Activated CD4-positive, alpha-beta T cell treated with anti-CD3 and anti-CD28 coated beads, Interleukin-10, Interleukin-2, amounts not matched to agents 100 ng/mL and 50 ng/mL, durations not matched to agents 16 hours and 8 hours (primary cell): ENCODE measurements around the gene CDRT4.
A peak's percentile ranks its signal among the peaks of the same experiment; 100 is the strongest.

ENCODE experiments used
- DNase-seq: peaks from one replicate; pipeline ENCODE4 v3.0.0-alpha.2; 2020

The CDRT4 gene

DNA sequence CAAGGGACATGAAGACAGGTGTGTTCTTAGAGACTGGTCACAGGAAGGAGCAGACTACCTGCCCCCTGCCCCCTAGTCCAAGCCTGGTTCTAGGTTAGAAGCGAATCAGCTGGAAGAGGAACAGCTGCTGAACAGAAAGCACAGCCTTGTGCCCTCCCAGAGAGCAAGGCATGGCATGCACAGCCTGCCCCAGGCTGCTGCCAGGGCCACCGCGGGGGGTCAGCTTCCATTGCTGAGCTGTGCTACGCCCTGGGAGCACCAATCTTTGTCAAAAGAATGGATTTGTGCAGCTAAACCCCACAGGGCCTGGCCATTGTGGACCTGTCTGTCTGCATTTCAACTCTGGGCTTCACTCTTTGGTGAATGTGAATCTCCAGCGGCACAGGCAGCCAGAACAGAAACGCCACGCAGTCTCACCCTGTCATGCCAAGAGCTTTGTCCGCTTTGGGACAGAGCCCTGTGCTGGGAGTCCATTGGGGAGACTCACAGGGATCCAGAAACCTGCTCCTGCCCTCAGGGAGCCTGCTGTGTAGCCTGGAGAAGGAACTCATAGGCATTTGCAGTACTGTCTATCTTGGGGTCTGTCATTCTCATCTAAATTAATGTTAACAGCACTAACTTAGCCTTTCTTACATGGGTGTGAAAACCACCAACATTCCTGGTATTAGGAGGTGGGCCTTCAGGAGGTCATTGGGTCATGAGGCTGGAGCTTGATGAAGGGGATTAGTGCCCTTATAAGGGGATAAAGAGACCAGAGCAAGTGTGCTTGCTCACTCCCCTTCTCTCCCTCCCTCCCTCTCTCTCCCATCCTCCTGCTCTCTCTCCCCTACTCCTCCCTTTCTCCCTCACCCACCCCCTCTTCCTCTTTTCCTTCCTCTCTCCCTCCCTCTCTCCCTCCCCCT is 25.6 kb upstream of the CDRT4 start:
- no peak for DNase-seq

DNA sequence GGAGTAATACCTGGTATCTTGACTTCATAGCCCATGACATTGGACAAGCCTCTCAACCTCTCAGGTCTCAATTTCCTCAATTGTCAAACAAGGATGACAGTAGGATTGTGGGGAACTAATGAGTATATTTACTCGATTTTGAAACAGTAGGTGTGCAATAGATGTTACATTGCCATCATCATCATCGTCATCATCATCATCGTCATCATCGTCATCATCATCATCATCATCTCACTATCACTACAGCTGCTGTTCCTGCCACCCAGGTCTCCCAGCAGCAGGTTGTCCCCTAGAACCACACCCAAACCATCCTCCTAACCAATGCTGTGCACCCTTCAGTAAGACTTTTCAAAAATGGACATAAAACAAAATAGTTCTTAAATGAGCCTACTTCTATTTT is 24.8 kb upstream of the CDRT4 start:
- DNase-seq = no peak

DNA sequence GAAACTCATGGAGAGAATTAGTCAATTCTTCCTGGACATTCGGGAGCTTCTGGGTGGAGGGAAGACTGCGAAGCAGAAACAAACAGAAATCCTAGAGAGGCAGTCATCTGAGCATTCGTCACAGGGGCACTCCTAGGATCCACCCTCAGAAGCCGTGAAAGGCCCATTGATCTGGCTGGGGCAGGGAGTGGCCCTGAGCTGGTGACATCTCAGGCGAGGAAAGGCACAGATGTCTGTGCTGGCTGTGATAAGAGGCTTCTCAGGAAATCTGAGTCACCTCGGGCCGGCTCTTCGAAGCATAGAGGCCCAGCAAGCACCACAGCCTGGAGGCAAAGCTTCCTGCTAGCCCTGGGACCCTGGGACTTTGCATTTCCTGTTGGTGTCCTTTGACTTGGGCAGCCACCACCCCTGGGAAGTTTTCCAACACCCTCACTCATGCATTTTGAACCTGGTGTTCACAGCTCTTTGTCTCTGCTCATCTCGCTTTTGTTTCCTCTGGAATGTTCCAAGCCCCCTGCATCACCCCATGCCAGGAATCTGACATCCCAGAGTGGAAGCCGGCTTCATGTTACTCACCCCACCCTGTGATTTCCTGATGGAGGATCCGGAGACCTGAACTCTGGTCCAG is 23.3 kb upstream of the CDRT4 start:
- peak; percentile 45 for DNase-seq

DNA sequence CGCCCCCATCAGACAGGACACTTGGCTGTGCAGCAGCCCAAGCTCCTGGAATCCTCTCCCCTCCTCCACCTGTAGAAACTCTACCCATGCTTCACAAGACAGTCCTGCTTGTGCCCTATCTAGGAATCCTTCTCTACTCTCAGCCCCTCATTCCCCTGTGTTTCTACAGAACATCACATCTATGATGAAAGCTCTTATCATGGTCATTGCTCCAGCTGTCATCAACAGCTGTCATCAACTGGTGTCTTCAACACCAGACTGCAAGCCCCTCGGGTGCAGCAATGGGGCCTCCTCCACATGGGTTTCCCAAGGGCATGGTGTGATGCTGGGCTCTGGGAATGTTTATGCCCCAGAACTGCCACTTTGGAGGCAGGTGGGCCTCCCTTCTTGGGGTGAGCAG is 21.1 kb upstream of the CDRT4 start:
- no peak for DNase-seq

DNA sequence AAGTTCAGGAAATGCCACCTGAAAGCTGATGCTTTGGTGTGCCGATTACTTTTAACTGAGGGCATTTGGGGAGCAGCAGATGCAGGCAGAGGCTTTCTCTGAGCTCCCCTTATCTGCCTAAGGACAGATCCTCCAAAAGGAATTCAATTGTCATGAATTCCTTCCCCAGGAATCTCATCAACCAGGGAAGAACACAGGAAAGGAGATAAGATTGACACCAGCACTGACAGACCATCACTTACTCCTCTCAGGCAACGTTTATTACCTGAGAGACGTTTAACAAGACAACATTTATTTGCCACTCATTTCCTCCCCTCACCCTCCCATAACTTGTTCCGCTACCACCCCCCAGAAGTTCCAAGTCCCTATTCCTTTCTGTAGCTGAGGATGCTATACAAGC is 17.6 kb upstream of the CDRT4 start:
- DNase-seq = no peak

DNA sequence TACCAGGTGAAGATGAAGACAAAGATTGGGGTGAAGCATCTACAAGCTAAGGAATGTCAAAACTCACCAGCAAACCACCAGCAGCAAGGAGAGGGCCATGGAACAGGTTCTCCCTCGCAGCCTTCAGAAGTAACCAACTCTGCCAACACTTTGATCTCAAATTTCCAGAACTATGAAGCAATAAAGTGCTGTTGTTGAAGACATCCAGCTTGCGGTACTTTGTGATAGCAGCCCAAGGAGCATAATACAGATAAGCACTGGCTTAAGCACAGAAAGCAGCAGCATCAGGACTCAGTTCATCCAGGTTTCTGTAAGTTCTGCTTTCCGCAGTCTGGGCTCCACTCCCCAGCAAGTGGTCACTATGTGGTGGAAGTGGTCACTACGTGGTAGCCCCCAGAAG is 16.0 kb upstream of the CDRT4 start:
- DNase-seq = no peak

DNA sequence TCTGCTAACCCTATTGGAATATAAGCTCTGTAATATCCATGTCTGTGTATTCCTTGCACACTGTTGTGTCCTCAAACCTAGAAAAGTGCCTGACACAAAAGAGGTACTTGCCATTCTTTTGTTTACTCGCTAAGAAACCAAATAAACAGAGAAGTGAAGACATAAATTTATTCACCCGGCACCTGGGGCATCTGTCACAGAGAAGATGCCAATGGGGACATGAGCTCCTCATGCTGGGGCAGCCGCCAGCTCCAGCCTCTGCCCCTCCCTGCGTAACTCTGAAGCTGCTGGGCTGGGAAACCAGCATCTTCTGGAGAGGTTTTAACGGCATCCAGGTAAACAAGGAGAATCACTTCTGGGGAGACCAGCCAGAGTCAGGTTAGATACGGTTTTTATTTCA is 15.1 kb upstream of the CDRT4 start:
- DNase-seq = no peak

DNA sequence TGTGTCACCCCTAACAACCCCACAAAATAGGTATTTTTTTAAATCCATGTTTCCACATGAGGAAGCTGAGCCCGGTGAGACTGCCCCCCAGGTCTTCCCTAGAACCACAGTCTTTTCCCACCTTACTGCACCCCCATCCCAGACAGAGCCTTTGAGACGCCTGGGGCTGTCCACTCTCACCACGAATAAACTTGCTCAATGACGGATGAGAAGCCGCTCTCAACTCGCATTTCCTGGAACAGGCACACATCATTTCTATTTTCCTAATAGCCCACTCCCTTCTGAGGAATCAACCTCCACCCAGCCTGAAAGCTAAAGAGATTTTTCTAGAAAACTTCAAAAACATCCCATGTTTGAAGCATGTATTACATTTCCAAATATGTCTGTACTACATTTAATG is 14.1 kb upstream of the CDRT4 start:
- no peak for DNase-seq

DNA sequence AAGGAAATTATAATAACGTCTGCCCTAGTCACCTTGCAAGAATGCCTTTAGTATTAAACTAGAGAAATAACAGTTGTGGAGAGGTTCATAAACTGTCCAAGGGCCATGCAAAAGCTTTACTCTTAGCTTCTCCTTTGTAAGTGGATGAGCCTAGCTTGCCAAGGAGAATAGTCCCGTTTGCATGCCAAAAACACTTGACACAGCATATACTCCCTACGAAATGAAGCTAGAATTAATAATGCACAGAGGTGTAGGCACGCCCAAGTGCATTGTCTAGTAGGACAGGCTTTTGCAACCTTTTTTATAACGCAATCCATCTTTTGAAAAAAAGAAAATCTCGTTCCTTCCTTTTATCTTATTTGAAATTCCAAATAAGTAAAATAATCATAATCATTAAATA is 12.8 kb upstream of the CDRT4 start:
- no peak for DNase-seq

DNA sequence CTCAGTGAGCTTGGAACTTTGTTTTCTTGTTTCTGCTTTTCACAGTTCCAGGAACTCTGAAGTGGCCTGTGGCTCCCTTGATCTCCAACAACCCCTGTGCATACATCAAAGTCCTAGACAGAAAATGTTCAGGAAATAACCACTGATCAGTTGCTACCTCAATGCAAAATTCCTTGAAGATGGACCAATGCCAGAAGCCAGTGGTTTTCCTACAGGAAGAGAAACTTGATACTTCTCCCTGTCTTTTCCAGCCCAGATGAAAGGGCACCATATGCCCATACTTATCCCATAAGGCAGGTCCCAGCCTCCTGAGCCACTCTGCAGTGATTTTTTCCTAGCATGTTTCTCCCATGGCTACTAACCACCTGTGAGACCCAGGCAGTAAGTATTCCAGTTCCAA is 12.3 kb upstream of the CDRT4 start:
- DNase-seq = no peak

DNA sequence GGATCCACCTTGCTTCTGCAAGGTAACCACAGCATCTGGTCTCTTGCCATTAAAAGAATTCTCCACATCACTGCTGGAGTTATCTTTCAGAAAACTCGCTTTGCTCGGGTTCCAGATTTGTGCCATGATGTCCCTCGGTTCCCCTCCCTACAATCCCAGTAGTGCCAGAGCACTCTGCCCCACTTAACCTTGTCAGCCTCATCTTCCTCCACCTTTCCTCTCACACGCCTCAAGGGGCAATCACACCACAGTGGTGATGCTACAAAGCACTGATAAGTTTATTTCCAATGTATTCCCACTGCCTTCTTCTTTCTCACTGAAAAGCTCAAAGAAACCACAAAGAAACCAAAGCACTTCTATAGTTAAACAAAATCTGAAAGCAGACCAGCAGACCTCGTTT is 11.4 kb upstream of the CDRT4 start:
- DNase-seq = no peak

DNA sequence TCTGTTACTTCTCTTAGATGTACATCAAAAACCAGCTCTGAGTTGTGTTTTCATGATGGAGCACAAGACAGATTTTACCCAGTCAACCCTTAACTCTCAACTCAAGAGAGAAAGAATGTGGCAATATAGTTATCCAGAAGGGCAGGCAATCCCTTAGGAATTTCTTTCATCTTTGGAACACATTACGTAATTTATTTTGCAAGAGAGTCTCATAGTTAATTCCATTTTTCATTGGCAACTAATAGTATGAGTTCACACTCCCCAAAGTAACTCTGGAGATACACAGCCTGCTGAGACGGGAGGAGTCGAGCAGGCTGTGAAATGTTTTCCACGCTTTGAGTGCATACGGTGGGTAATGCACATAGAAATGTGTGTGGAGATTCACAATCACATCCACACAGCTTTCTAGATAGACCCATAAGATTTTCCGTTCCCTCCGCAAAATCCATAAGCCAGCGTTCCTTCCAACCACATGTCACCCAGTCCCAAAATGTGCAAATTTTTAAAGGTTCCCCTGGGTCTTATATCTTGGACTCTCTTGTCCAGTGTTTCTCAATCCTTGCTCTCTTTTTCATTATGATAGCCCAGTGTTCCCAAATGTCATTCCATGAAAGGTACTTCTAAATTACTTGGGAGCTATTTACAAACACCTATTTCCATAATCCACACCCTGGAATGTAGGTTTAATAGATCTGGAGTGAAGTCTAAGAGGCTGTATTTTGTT is 8.4 kb upstream of the CDRT4 start:
- DNase-seq = no peak

DNA sequence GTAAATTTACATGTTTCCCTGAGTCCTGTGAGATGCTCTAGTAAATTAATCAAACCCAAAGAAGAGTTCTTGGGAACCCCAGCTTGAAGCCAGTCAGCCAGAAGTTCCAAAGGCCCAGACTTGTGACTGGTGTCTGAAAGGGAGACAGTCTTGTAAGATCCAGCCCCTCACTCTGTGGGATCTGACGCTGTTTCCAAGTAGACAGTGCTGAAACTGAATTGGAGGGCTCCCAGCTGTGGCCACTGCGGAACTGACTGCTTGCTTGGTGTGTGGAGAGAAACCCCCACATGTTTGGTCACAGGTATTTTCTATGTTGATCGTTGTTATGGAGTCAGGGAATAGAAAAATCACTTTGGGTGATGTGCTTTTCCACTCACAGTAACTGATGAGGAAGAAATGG is 5.5 kb upstream of the CDRT4 start:
- DNase-seq = no peak

DNA sequence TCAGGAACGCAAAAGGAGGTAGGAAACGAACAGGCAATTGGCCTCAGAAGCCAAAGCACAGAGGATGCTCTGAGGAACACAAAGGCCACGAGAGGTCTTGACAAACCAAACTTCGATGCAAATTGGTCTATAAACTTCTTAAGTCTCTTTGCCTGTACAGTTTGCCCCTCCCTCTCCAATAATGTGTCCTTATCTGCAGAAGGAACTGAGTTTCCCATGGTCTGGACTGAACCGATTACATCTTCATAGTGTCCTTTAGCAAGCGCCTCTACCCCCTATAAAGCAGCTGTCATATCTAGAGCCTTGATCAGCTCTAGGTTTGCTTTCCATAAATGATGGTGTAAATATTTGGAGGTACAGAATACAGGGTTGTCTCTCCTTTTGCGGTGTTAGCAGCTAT is 3.1 kb upstream of the CDRT4 start:
- DNase-seq = no peak

DNA sequence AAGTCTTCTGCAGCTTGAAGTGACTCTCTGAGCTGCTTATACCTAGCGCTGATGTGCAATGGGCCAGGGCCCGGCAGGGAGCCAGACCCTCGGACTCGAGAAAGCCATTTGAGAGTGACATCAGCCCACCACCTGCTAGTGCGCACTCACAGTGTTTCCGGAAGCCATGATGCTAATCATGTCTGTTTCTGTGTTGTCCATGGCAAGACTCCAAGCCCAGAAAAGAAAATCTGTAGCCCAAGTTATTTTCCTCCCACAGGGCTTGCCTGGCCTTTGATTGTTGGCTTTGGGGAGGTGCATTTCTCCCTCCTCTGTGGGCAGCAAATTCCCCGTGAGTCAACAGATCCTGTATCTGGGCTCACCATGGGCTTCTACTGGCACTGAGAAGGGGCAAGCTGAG is 1.8 kb upstream of the CDRT4 start:
- no peak for DNase-seq

DNA sequence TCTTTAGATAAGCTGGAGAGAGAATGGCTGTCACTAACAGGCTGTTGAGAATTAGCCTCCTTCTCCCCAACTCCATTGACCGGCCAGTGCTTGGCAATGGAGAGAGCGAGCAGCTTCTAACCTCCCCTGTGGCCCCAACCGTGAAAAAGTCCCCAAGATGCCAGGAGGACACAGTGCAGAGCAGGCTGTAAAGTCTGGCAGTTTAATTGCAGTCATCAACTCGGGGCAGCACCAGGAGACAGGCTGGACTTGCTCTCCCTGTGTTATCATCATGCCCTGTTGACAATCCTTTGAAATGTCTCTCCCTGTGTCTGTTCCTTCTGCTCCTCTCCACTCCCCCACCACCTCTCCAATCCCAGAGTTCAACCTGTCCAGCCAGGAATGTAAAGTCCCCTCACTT is 705 bp upstream of the CDRT4 start:
- DNase-seq = no peak

DNA sequence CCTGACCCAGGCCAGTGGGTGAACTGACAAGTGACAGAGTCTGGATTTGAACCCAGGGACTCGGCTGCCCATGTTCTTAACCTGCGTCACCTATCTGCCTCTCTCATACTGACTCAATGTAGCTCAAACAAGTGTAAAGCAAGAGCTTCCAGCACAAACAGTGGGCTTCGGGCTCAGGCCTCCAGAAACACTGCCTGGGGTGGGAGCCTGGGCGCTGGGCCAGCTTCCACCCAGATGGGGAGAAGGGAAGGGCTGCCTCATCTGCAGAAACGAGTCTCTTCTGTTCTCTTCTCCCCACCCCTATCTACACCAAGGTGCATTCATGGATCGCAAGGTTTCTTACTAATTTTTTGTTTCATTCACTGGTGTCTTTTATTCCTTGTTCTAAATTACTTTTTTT is 1.3 kb downstream of the CDRT4 start:
- DNase-seq = no peak

DNA sequence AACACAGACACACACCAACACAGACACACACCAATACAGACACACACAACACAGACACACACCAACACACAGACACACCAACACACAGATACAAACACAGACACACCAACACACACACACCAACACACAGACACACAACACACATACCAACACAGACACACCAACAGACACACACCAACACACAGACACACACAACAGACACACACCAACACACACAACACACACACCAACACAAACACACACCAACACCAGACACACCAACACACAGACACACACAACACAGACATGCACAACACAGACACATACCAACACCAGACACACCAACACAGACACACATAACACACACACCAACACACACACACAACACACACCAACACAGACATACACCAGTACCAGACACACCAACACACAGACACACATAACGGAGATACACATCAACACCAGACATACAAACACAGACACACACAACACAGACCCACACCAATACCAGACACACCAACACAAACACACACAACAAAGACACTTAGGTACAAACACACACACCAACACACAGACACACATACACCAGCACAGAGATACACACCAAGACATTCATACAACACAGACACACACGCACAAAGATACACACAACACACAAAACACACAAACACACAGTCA is 2.2 kb downstream of the CDRT4 start:
- DNase-seq = no peak

DNA sequence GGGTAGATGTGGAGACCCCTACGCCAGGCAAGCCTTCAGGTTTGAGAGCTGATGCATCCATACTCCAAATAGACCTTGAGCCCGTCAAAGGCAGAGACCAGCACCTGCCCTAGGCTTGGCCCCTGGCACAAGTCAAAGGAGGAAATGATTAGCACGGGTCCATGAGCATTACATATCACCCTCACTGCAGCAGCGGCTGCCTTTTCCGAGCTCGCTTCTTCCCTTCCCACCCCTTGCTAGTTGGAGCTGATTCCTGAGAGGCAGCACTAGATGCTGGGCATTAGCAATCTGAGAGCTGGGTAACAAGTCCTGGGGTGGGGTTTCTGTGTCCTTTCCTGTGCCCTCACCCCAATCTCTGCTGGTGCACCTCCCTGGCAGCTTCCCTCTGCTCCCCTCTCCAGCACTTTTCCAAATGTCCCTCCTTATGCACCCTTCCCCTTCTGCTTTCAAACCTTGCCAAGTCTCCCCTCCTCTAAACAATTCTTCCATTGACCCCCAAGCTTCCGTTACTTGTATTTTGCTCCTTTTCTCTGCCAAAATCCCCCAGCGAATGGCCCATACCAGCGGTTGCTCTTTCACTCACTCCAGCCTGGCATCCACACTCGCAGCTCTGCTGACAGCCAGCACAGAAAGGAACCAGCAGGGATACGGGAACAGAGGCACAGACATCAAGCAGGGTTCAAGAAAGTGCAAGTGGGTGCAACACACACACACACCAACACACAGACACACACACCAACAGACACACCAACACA is 3.0 kb downstream of the CDRT4 start:
- DNase-seq = no peak

DNA sequence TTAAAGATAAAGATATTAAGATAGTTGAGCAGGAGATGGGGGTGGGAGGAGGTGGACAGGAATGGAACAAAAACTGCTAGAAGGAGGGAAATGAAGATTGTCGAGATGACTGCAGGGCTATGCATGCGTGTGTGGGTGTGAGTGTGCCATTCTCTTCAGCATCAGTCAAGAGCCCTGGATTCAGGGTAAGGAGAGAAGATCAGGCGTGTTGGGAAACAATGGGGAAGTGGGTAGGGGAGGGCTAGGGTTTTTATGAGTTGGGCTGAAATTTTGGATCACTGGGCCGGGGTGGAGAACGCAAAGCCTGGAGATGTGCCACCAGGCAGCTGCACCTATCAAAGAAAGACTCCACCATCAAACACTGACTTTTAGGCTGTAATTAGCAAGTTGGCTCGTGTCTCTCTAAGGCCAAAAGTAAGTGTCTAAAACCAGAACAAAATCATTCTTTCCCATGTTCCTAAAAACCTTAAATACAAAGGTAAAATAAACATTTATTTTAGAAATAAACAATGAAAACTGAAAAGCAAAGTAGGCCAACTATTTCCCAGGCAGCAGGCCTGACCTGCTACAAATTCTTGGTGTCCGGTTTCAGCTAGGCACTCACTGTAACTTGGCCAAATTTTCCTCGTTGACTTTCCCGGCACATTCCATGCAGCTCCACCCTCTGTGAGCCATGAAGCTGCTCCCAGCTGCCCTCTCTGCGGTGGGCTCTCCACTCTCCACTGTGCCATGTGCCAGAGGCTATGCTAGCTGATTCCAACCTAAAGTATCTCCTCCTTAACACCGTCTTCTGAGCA is 4.2 kb downstream of the CDRT4 start:
- no peak for DNase-seq

DNA sequence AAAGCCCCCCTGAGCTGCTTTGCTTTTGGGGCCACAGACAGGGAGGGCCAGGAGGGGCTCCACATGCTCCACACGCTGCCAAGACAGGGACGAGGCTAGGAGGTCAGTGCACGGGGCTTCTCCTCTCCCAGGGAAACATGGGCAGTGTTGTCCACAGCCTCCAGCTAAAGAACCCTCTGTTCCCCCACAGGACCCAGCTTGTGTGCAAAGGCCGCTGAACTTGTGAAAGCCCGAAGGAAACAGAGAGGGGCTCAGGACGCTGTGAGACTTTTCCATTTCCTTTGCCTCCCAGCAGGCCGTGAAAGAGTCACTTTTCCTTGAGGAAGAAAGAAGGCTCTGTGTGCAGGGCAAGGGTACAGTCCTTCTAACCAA is 9.7 kb downstream of the CDRT4 start:
- no peak for DNase-seq
